Smooth muscle cell of the brain vasculature (primary cell): Measurements from ENCODE around the gene CEP44.
"Not testable (repeated sequence)": the region's sequence is repeated elsewhere in the genome, so short reads cannot be mapped to it uniquely, and the experiment has no call there.

ENCODE experiments used
- DNase-seq: peaks from one replicate; pipeline ENCODE4 v3.0.0-alpha.2; 2012; ENCODE audit warnings: low read depth, low spot score

Gene CEP44, protein sequence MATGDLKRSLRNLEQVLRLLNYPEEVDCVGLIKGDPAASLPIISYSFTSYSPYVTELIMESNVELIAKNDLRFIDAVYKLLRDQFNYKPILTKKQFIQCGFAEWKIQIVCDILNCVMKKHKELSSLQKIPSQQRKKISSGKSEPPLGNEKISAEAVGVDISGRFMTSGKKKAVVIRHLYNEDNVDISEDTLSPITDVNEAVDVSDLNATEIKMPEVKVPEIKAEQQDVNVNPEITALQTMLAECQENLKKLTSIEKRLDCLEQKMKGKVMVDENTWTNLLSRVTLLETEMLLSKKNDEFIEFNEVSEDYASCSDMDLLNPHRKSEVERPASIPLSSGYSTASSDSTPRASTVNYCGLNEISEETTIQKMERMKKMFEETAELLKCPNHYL

GRCh38 chr4:174283507-174284471 is at the start of gene CEP44, which contains the start of gene FBXO8:
Gene CEP44, plus strand, starts transcription at chr4:174283911. Its CDS starts 15,211 bp downstream, at chr4:174299122.
Gene FBXO8, minus strand, starts transcription at chr4:174283667. Its CDS starts 20,575 bp downstream, at chr4:174263092.
- DNase-seq, result peak; percentile 57

DNA sequence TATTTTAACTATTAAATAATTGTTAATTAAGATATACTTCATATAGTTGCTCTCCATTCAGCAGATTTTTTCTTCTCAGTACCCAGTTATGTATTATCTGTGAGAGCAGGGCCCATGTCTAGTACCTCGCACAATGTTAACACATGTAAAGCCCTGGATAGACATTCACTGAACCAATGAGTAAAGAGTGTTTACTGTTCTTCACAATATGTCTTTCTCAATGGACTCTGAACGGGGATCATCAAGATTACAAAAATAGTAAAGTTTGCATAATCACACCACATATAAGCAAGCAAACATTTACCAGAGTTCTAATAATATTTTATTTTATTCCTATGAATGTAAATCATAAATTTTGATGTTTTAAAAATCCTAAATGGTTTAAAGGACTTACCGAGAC is 47.4 kb upstream of the CEP44 start:
- no peak for DNase-seq

GRCh38 chr4:174241162-174241561 is 42.5 kb upstream of the CEP44 start:
- no peak for DNase-seq

- no peak for DNase-seq
These were observed 39.3 kb upstream of the CEP44 start for GRCh38 chr4:174244441-174244840.

DNA sequence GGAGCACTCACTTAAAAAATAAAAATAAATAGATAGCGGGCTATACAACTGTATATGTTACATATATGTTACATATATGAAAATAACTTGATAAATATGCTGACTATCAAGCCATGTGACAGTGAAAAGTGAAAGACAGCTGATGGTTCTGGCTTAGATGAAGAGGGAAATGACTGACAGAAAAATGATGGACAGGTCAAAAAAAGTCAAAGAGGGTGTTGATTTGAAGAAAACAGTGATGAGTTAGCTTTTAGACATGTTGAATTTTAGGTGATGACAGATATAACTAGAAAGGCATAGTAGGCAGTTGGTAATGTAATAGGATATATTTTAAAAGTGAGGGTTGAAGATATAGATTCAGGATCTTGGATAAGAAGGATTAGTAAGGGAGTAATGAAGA is 38.0 kb upstream of the CEP44 start:
- no peak for DNase-seq

DNA sequence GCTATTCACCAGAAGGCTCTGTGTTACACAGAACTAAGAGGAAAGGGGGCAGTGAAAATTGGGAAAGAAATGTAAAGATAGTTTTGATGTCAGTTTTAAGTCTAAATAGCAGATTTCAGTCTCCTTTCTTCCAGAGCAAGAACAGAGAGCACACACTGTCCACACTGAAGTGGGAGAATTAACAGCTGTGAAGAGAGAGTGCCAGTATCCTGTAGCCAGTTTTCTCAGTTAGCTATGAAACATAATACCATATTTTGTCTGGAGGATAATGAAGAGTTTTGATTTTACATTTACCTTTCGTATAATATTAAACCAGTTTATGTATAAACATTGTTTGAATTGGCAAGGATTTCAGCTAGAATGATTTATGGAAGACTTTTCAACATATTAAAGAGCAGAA is 35.3 kb upstream of the CEP44 start:
- no peak for DNase-seq

GRCh38 chr4:174252412-174252811 is 31.3 kb upstream of the CEP44 start:
- no peak for DNase-seq

- DNase-seq, result no peak
These were observed 29.1 kb upstream of the CEP44 start for GRCh38 chr4:174254613-174255012.

DNA sequence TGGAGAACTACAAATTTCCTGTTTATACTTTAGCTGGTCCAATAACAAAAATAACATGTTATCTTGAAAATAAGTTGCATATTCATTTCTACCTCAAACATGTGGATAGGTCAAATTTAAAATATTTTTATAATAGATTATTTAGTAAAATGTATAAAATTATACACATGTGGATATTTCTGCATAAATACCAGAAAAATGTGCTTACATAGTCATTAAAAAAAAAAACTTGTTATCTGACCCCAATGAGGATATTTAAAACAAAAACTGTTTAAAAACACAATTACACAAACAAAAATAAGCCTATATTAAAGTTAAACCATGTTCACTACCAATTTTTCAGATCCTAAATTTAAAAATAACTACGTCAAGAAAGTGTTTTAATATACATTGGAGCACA is 28.3 kb upstream of the CEP44 start:
- no peak for DNase-seq

GRCh38 chr4:174255786-174256185 is 27.9 kb upstream of the CEP44 start:
- DNase-seq, result peak; percentile 17

GRCh38 chr4:174256277-174256713 is 27.4 kb upstream of the CEP44 start:
- no peak for DNase-seq

- no peak for DNase-seq
These were observed 24.1 kb upstream of the CEP44 start for GRCh38 chr4:174259580-174259979.

DNA sequence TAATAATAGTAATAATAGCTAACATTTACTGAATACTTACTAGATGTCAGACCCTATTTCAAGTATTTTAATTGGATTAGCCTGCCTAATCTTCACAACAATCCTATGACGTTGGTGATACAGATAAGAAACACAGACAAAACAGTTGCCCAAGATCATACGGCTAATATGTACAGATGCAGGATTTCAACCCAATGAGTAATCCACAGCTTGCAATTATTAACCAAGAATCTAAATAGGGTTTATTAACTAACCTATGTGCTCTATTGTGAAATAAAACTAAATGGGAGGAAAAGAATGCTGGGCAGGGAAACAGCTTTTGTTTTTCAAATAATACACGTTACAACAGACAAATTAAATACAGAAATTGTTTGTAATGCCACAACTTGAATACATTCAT is 23.6 kb upstream of the CEP44 start:
- no peak for DNase-seq

- not testable (repeated sequence) for DNase-seq
These were observed 22.3 kb upstream of the CEP44 start for GRCh38 chr4:174261432-174261831.

- DNase-seq, result no peak
These were observed 20.9 kb upstream of the CEP44 start for GRCh38 chr4:174262624-174263444.

GRCh38 chr4:174263445-174263736 is 20.3 kb upstream of the CEP44 start:
- DNase-seq, result no peak

- no peak for DNase-seq
These were observed 17.8 kb upstream of the CEP44 start for GRCh38 chr4:174265916-174266315.

- DNase-seq, result no peak
These were observed 17.3 kb upstream of the CEP44 start for GRCh38 chr4:174266416-174266815.

DNA sequence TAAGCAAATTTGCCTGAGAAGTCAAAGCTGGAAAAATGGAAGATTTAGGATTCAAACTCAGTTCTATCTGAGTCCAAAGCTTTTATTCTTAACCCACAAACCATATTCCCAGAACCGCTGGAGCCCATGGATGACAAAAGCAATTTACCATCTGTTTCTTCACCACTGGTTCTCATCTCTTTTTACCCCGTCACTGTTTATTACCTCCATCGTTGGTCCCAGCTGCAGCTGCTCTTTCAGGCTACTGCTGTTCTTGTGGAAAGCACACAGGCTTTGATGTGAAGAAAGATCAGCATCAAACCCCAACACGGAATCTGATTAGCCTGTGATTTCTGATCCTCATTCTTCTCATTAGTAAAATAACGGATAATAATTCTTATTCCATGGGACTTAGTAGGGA is 9.8 kb upstream of the CEP44 start:
- no peak for DNase-seq

DNA sequence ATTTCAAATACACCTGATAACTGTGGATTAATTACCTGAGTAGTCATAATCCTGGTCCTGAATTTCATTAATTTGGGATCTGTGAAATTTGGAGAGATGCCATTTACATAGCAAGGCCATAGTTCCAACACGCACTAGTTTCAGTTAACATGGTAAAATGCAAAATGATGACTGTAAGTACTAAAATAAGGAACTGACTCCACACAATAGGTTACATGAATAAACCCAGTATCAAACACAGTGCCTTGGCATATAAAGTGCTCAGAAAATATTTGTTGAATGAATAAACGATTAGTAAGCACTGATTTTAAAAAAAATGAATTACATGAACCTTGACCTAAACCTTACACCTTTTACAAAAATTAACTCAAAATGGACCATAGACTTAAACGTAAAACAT is 9.3 kb upstream of the CEP44 start:
- no peak for DNase-seq

- no peak for DNase-seq
These were observed 8.6 kb upstream of the CEP44 start for GRCh38 chr4:174275101-174275500.

- no peak for DNase-seq
These were observed 6.3 kb upstream of the CEP44 start for GRCh38 chr4:174277433-174277832.
